ENCODE data around the gene WDR44. TPM values are rescaled to one million over a fixed set of nuclear protein-coding genes. Genes with fewer than 3 reads are reported as not detected.

Gene WDR44
- total and polyA plus RNA-seq, 4 donors = 8.4 to 21.2 (median 14.1) TPM

DNA sequence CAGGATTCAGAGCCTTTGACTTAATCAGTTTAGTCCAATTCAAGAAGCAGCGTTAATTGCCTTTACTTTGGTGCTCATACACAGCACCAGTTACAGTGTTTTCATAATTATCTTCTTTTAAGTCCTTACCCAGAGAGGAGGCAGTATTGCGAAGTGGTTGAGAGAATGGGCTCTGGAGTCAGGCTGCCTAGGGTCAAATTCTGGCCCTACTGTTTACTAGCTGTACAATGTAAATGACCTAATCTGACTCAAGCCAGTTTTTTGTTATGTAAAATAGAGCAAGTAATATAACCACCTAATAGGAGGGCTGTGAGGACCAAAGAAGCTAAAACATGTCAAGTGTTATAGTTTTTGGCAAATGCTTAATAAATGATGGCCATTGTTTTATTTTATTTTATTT, 27.6 kb downstream of the WDR44 start:
- Histone ChIP-seq H3K9me3 (ENCODE audit: control insufficient read depth, low read length) (no peaks in the 10 kb centered on the region), H3K36me3 (ENCODE audit: control insufficient read depth in 1 of 2, insufficient read depth in 2 of 2, low read length in 1 of 2) (no peaks in the 10 kb centered on the region), H3K27me3 (ENCODE audit: control insufficient read depth in 1 of 2, insufficient read depth in 2 of 2, low read length in 1 of 2) (no peaks in the 10 kb centered on the region), H3K27ac (ENCODE audit: low read depth in 1 of 2, low read length in 2 of 2) (no peak overlapping the region), H3K4me3 (ENCODE audit: low read length in 2 of 2) (no peak overlapping the region), H3K4me1 (ENCODE audit: control insufficient read depth in 1 of 2, insufficient read depth in 2 of 2, low read length in 2 of 2) (no peaks in the 10 kb centered on the region)
- 70 to 76% methylated on average over 2 of the region's 2 CpGs for WGBS, 2 donors
- DNase-seq (no peak), ATAC-seq (ENCODE audit: low FRiP score) (no peak)
- intact Hi-C loops (cut with DNase I) = no loop called here

GRCh38 chrX:118383120-118383519, 37.2 kb downstream of the WDR44 start:
- H3K9me3 ChIP-seq (ENCODE audit: control insufficient read depth, low read length) = no peaks in the 10 kb centered on the region
- no peak overlapping the region for H3K27ac ChIP-seq (ENCODE audit: low read depth in 1 of 2, low read length in 2 of 2)
- DNase-seq (no peak), ATAC-seq (ENCODE audit: low FRiP score) (no peak)
- H3K4me3 ChIP-seq (ENCODE audit: low read length in 2 of 2) = no peak overlapping the region
- no peaks in the 10 kb centered on the region for H3K4me1 ChIP-seq (ENCODE audit: control insufficient read depth in 1 of 2, insufficient read depth in 2 of 2, low read length in 2 of 2)
- intact Hi-C loops (cut with DNase I) = no loop called here
- 6 to 15% methylated on average over 3 of the region's 3 CpGs for WGBS, 2 donors
- no peaks in the 10 kb centered on the region for H3K36me3 ChIP-seq (ENCODE audit: control insufficient read depth in 1 of 2, insufficient read depth in 2 of 2, low read length in 1 of 2)
- no peaks in the 10 kb centered on the region for H3K27me3 ChIP-seq (ENCODE audit: control insufficient read depth in 1 of 2, insufficient read depth in 2 of 2, low read length in 1 of 2)

DNA sequence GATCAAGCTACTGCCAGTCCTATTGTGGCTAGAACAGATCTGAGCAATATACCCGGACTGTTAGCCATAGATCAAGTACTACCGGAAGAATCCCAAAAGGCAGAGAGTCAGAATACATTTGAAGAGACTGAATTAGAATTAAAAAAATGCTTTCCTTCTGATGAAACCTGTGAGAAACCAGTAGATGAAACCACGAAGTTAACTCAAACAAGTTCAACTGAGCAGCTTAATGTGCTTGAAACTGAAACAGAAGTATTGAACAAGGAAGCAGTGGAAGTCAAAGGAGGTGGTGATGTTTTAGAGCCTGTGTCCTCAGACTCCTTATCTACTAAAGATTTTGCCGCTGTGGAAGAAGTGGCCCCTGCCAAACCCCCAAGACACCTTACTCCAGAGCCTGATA, 46.8 kb downstream of the WDR44 start:
- intact Hi-C loops (cut with DNase I) = no loop called here
- DNase-seq = no peak
- Histone ChIP-seq H3K9me3 (ENCODE audit: control insufficient read depth, low read length) (no peaks in the 10 kb centered on the region), H3K4me1 (ENCODE audit: control insufficient read depth in 1 of 2, insufficient read depth in 2 of 2, low read length in 2 of 2) (no peaks in the 10 kb centered on the region), H3K4me3 (ENCODE audit: low read length in 2 of 2) (no peak overlapping the region), H3K36me3 (ENCODE audit: control insufficient read depth in 1 of 2, insufficient read depth in 2 of 2, low read length in 1 of 2) (no peaks in the 10 kb centered on the region), H3K27ac (ENCODE audit: low read depth in 1 of 2, low read length in 2 of 2) (no peak overlapping the region), H3K27me3 (ENCODE audit: control insufficient read depth in 1 of 2, insufficient read depth in 2 of 2, low read length in 1 of 2) (no peaks in the 10 kb centered on the region)
- no peak for ATAC-seq (ENCODE audit: low FRiP score)
- WGBS, 2 donors = 79 to 90% methylated on average over 4 of the region's 4 CpGs

DNA sequence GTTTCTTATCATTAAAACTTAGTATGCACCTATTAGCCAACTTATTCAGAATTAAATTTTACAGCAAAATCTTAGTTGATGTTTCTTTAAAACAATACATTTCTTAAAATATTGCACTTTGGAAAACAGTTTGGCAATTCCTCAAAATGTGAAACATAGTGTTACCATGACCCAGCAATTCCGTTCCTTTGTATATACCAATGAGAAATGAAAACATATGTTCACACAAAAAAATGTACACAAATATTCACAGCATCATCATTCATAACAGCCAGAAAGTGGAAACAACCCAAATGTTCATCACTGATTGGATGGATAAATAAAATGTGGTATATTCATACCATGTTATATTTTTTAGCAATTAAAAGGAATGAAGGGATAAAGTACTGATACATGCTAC, 50.2 kb downstream of the WDR44 start:
- no peaks in the 10 kb centered on the region for H3K36me3 ChIP-seq (ENCODE audit: control insufficient read depth in 1 of 2, insufficient read depth in 2 of 2, low read length in 1 of 2)
- H3K27me3 ChIP-seq (ENCODE audit: control insufficient read depth in 1 of 2, insufficient read depth in 2 of 2, low read length in 1 of 2) = no peaks in the 10 kb centered on the region
- WGBS, 2 donors = 60 to 81% methylated on average over 1 of the region's 1 CpG
- ATAC-seq (ENCODE audit: low FRiP score) = no peak
- no peaks in the 10 kb centered on the region for H3K4me1 ChIP-seq (ENCODE audit: control insufficient read depth in 1 of 2, insufficient read depth in 2 of 2, low read length in 2 of 2)
- no peaks in the 10 kb centered on the region for H3K9me3 ChIP-seq (ENCODE audit: control insufficient read depth, low read length)
- no peak overlapping the region for H3K4me3 ChIP-seq (ENCODE audit: low read length in 2 of 2)
- DNase-seq = no peak
- no peak overlapping the region for H3K27ac ChIP-seq (ENCODE audit: low read depth in 1 of 2, low read length in 2 of 2)
- intact Hi-C loops (cut with DNase I) = no loop called here

DNA sequence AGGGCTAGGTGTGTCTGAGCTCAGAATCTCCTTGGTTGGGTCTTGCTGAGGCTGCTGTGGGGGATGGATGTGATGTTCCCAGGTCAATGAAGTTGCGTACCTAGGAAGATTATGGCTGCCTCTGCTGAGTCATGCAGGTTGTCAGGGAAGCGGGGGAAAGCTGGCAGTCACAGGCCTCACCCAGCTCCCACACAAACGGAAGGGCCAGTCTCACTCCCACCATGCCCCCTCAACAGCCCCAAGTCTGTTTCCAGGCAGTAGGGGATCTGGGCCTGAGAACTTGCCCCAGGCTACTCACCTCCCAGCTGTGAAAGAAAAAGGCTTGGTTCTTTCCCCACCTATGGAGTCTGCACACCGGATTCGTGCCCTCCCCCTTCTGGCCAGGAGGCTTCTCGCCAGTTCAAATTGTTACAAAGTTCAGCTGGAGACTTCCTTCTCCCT, 72.9 kb downstream of the WDR44 start:
- DNase-seq (no peak), ATAC-seq (ENCODE audit: low FRiP score) (no peak)
- no peaks in the 10 kb centered on the region for H3K9me3 ChIP-seq (ENCODE audit: control insufficient read depth, low read length)
- no peaks in the 10 kb centered on the region for H3K4me1 ChIP-seq (ENCODE audit: control insufficient read depth in 1 of 2, insufficient read depth in 2 of 2, low read length in 2 of 2)
- H3K27me3 ChIP-seq (ENCODE audit: control insufficient read depth in 1 of 2, insufficient read depth in 2 of 2, low read length in 1 of 2) = no peaks in the 10 kb centered on the region
- no peak overlapping the region for H3K27ac ChIP-seq (ENCODE audit: low read depth in 1 of 2, low read length in 2 of 2)
- no peaks in the 10 kb centered on the region for H3K36me3 ChIP-seq (ENCODE audit: control insufficient read depth in 1 of 2, insufficient read depth in 2 of 2, low read length in 1 of 2)
- H3K4me3 ChIP-seq (ENCODE audit: low read length in 2 of 2) = no peak overlapping the region
- intact Hi-C loops (cut with DNase I) = no loop called here
- WGBS, 2 donors = 81 to 84% methylated on average over 6 of the region's 6 CpGs

- Histone ChIP-seq H3K4me3 (ENCODE audit: low read length in 2 of 2) (no peak overlapping the region), H3K27me3 (ENCODE audit: control insufficient read depth in 1 of 2, insufficient read depth in 2 of 2, low read length in 1 of 2) (no peaks in the 10 kb centered on the region), H3K27ac (ENCODE audit: low read depth in 1 of 2, low read length in 2 of 2) (no peak overlapping the region), H3K36me3 (ENCODE audit: control insufficient read depth in 1 of 2, insufficient read depth in 2 of 2, low read length in 1 of 2) (no peaks in the 10 kb centered on the region), H3K9me3 (ENCODE audit: control insufficient read depth, low read length) (no peaks in the 10 kb centered on the region), H3K4me1 (ENCODE audit: control insufficient read depth in 1 of 2, insufficient read depth in 2 of 2, low read length in 2 of 2) (no peaks in the 10 kb centered on the region)
- intact Hi-C loops (cut with DNase I) = no loop called here
- DNase-seq (no peak), ATAC-seq (ENCODE audit: low FRiP score) (no peak)
- WGBS, 2 donors = 64 to 73% methylated on average over 5 of the region's 5 CpGs
Measured at GRCh38 chrX:118420462-118420861, 74.6 kb downstream of the WDR44 start.

GRCh38 chrX:118423558-118423957, 77.7 kb downstream of the WDR44 start:
- no peaks in the 10 kb centered on the region for H3K27me3 ChIP-seq (ENCODE audit: control insufficient read depth in 1 of 2, insufficient read depth in 2 of 2, low read length in 1 of 2)
- H3K4me1 ChIP-seq (ENCODE audit: control insufficient read depth in 1 of 2, insufficient read depth in 2 of 2, low read length in 2 of 2) = no peaks in the 10 kb centered on the region
- H3K9me3 ChIP-seq (ENCODE audit: control insufficient read depth, low read length) = no peaks in the 10 kb centered on the region
- H3K4me3 ChIP-seq (ENCODE audit: low read length in 2 of 2) = no peak overlapping the region
- H3K27ac ChIP-seq (ENCODE audit: low read depth in 1 of 2, low read length in 2 of 2) = no peak overlapping the region
- DNase-seq (no peak), ATAC-seq (ENCODE audit: low FRiP score) (no peak)
- intact Hi-C loops (cut with DNase I) = no loop called here
- H3K36me3 ChIP-seq (ENCODE audit: control insufficient read depth in 1 of 2, insufficient read depth in 2 of 2, low read length in 1 of 2) = no peaks in the 10 kb centered on the region
- WGBS, 2 donors = 87 to 94% methylated on average over 4 of the region's 4 CpGs

- 89 to 98% methylated on average over 5 of the region's 5 CpGs for WGBS, 2 donors
Measured at GRCh38 chrX:118432799-118433198, 86.9 kb downstream of the WDR44 start.

DNA sequence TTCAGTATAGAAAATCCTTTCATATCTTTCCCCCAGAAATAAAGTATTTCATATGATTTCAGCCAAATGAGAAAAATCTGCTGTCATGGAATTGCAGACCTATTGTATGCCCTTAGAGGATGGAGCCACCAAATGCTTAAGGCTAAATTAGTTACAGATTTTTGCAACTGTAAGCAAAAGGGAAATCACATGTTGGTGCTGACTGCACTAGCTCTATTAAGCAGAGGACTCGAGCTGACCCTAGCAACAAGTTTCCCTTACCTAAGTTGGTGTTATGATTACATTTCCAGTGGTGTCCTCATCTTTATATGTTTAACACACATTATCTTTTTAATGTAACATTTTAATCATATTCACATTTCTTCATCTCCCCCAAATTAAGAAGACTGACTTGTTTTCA, 91.4 kb downstream of the WDR44 start:
- Histone ChIP-seq H3K27ac (ENCODE audit: low read depth in 1 of 2, low read length in 2 of 2) (no peak overlapping the region), H3K27me3 (ENCODE audit: control insufficient read depth in 1 of 2, insufficient read depth in 2 of 2, low read length in 1 of 2) (no peaks in the 10 kb centered on the region), H3K4me3 (ENCODE audit: low read length in 2 of 2) (no peak overlapping the region), H3K9me3 (ENCODE audit: control insufficient read depth, low read length) (no peaks in the 10 kb centered on the region), H3K36me3 (ENCODE audit: control insufficient read depth in 1 of 2, insufficient read depth in 2 of 2, low read length in 1 of 2) (no peaks in the 10 kb centered on the region), H3K4me1 (ENCODE audit: control insufficient read depth in 1 of 2, insufficient read depth in 2 of 2, low read length in 2 of 2) (no peaks in the 10 kb centered on the region)
- ATAC-seq (ENCODE audit: low FRiP score) (no peak), DNase-seq (no peak)
- intact Hi-C loops (cut with DNase I) = no loop called here
- 50 to 59% methylated on average over 1 of the region's 1 CpG for WGBS, 2 donors

More at GRCh38 chrX:118432799-118433198, 86.9 kb downstream of the WDR44 start:
- intact Hi-C loops (cut with DNase I) = no loop called here
- Histone ChIP-seq H3K4me1 (ENCODE audit: control insufficient read depth in 1 of 2, insufficient read depth in 2 of 2, low read length in 2 of 2) (no peaks in the 10 kb centered on the region), H3K27me3 (ENCODE audit: control insufficient read depth in 1 of 2, insufficient read depth in 2 of 2, low read length in 1 of 2) (no peaks in the 10 kb centered on the region), H3K4me3 (ENCODE audit: low read length in 2 of 2) (no peak overlapping the region), H3K27ac (ENCODE audit: low read depth in 1 of 2, low read length in 2 of 2) (no peak overlapping the region), H3K36me3 (ENCODE audit: control insufficient read depth in 1 of 2, insufficient read depth in 2 of 2, low read length in 1 of 2) (no peaks in the 10 kb centered on the region), H3K9me3 (ENCODE audit: control insufficient read depth, low read length) (no peaks in the 10 kb centered on the region)
- no peak for DNase-seq
- ATAC-seq (ENCODE audit: low FRiP score) = no peak

Data from aorta (tissue), 5 donors.